Suprapubic skin (tissue), 4 donors: ENCODE data around the gene ERN1.

Experiments used
- CTCF ChIP-seq, 2 donors: fragments of 200-600 bp in 1 of 2; fragments of 450-650 bp in 1 of 2; sonication (generic) in 1 of 2; IDR thresholded peaks; one replicate each; pipeline ENCODE4 v1.5.1; 2016 to 2019; ENCODE audit warnings: antibody characterized with exemption in 2 of 2, mild to moderate bottlenecking in 1 of 2, moderate library complexity in 1 of 2
- EP300 ChIP-seq: sonication (generic); formaldehyde crosslinking; IDR thresholded peaks from one replicate; pipeline ENCODE4 v1.6.1; 2017; ENCODE audit warnings: antibody characterized with exemption
- POLR2A ChIP-seq, 2 donors: fragments of 450-650 bp; IDR thresholded peaks; one replicate each; pipeline ENCODE4 v1.6.1; 2017; ENCODE audit warnings: antibody characterized with exemption in 2 of 2, mild to moderate bottlenecking in 2 of 2, moderate library complexity in 2 of 2
- POLR2AphosphoS5 ChIP-seq, 3 donors: sonication (generic); formaldehyde crosslinking; IDR thresholded peaks; one replicate each; pipeline ENCODE4 v1.6.1; 2017; ENCODE audit warnings: antibody characterized with exemption in 3 of 3

DNA sequence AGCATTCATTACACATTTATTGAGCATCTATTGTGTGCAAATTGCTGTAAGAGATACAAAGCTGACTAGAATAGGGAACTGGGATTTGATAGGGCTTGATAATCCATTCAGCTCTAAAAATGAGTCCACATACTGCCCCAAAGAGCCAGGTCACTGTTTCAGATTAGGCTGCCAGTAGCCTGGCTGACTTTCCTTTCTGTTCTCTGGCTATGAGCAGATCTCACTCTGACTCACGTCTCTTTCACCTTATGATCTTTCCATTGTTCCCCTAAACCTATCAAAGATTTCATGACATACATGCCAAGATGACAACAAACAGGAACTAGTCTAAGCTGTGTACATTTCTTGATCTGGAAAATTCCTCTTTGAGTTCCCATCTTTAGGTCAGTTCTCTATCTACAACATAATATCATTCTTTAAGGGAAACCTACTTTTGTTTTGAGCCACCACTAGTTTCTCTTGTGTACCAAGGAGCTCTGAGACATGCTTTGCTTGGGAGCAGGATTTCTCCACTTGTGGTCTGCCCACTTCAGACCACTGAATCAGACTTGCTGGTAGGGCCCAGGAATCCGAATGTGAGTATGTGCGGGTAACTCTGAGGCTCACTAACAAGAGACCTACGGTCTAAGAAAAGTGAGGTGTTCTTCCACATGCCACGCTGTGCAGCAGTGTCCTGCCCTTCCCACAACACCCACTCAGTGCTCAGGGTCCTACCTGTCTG lies 68.6 kb downstream of the ERN1 start:
- TF ChIP-seq CTCF (IDR thresholded peaks at IDR 0.05): no peak
- TF ChIP-seq POLR2A (IDR thresholded peaks at IDR 0.05): no peak
- no peak for TF ChIP-seq POLR2AphosphoS5 (IDR thresholded peaks at IDR 0.05)
- TF ChIP-seq EP300: no peak
